ENCODE measurements around the gene CISH. TPM values are rescaled to one million over a fixed set of nuclear protein-coding genes. Genes with fewer than 3 reads are reported as not detected.
A peak's percentile ranks its signal among the peaks of the same experiment; 100 is the strongest.

The CISH gene
- total RNA-seq, 1 experiment from 2014 or later = 1.7 TPM

- no peak overlapping the region for H3K4ac ChIP-seq (ENCODE audit: low read depth, low read length)
- H3K9me3 Mint-ChIP-seq = no peaks in the 10 kb centered on the region
- no peak overlapping the region for H3K27ac ChIP-seq (ENCODE audit: insufficient read length, low read depth, low read length)
- no peak overlapping the region for H2BK15ac ChIP-seq (ENCODE audit: low read depth, low read length)
- H2AK5ac ChIP-seq (ENCODE audit: insufficient read length, low read length) = no peak overlapping the region
- DNase-seq = no peak
- no peaks in the 10 kb centered on the region for H3K79me2 ChIP-seq (ENCODE audit: insufficient read depth, low read length)
- H3K4me3 Mint-ChIP-seq = no peak overlapping the region
- no peak overlapping the region for H3K9ac ChIP-seq (ENCODE audit: extremely low read depth, insufficient read length, low read length)
- no peaks in the 10 kb centered on the region for H3K27me3 Mint-ChIP-seq (ENCODE audit: low read depth)
- no peaks in the 10 kb centered on the region for H3K9me3 ChIP-seq (ENCODE audit: control insufficient read depth, low read depth, low read length)
- H3K14ac ChIP-seq (ENCODE audit: insufficient read depth, low read length) = no peak overlapping the region
- no peak overlapping the region for H3K4me2 ChIP-seq (ENCODE audit: insufficient read depth, insufficient read length, low read length)
- no peaks in the 10 kb centered on the region for H3K23me2 ChIP-seq (ENCODE audit: insufficient read length, low read depth, low read length, poor library complexity, severe bottlenecking)
- H3K27me3 ChIP-seq (ENCODE audit: insufficient read depth, low read length) = no peaks in the 10 kb centered on the region
- H3K56ac ChIP-seq (ENCODE audit: insufficient read length, low read depth, low read length) = no peak overlapping the region
- no peak overlapping the region for H2BK20ac ChIP-seq (ENCODE audit: low read depth, low read length, poor library complexity, severe bottlenecking)
- H4K8ac ChIP-seq (replicated peaks; ENCODE audit: insufficient read length, low read depth, low read length) = no peak overlapping the region
- H3K36me3 Mint-ChIP-seq (ENCODE audit: insufficient read depth in 1 of 3, low read depth in 3 of 3) = peaks cover 0 to 28% (median 23%) of the 10 kb centered on the region in 3 experiments; a peak in 5 of 7 replicates
- no CpG with 5 or more reads among the region's 6 CpGs for WGBS (ENCODE audit: extremely low coverage, insufficient read length, low lambda C conversion rate)
- H2BK5ac ChIP-seq (ENCODE audit: insufficient read length, low read length) = no peak overlapping the region
- no peak overlapping the region for H3K18ac ChIP-seq (ENCODE audit: insufficient read length, low read depth, low read length)
- no peak overlapping the region for H3K23ac ChIP-seq (ENCODE audit: insufficient read length, low read depth, low read length)
- H3K4me1 Mint-ChIP-seq = peaks cover 49 to 54% of the 10 kb centered on the region in 2 experiments
- H3K27ac Mint-ChIP-seq = peak overlapping the region in 2 of 3 experiments; percentile 58 to 81; a peak in 4 of 7 replicates
- H4K91ac ChIP-seq (ENCODE audit: insufficient read length, low read depth, low read length) = no peak overlapping the region
- no peak overlapping the region for H2BK12ac ChIP-seq (ENCODE audit: insufficient read length, low read depth, low read length)
- no peaks in the 10 kb centered on the region; the same call in 1 of the 2 replicates for H3K4me1 ChIP-seq (ENCODE audit: insufficient read depth, low read length)
- TF ChIP-seq CTCF (conservative IDR thresholded peaks at IDR 0.05) = no peak
- no peak overlapping the region for H4K5ac ChIP-seq (ENCODE audit: insufficient read length, low read depth, low read length)
- H4K20me1 ChIP-seq (ENCODE audit: control insufficient read depth, insufficient read depth, insufficient read length) = no peaks in the 10 kb centered on the region
- H3K79me1 ChIP-seq (ENCODE audit: insufficient read depth, low read depth, low read length, poor library complexity, severe bottlenecking) = peaks cover 2% of the 10 kb centered on the region
- no peak overlapping the region for H2AFZ ChIP-seq (ENCODE audit: low read length)
- H2BK120ac ChIP-seq (ENCODE audit: low read depth, low read length, poor library complexity, severe bottlenecking) = no peak overlapping the region
- no peak overlapping the region for H3T11ph ChIP-seq (ENCODE audit: low read length)
Observed at GRCh38 chr3:50623840-50624474, 12.4 kb upstream of the CISH start.

Data from H9 (cell line).